ENCODE measurements around the gene AUNIP.

GRCh38 chr1:25820247-25821111, 38.8 kb downstream of the AUNIP start:
- no peak for TF ChIP-seq CTCF (IDR thresholded peaks at IDR 0.05; ENCODE audit: low read depth, low read length)
- TF ChIP-seq POLR2A (IDR thresholded peaks at IDR 0.05; ENCODE audit: extremely low read depth, insufficient read length): peak; percentile 51
- no peak; the same call in 1 of the 2 replicates for TF ChIP-seq MAX (IDR thresholded peaks at IDR 0.05; ENCODE audit: low read depth, low read length)
- TF ChIP-seq MYC (IDR thresholded peaks at IDR 0.05; ENCODE audit: low read depth, low read length): no peak; the same call in 1 of the 2 replicates
